H1 (cell line): ENCODE measurements around the gene HIVEP3. TPM values are rescaled to one million over a fixed set of nuclear protein-coding genes. Genes with fewer than 3 reads are reported as not detected.

Source experiments
- CTCF ChIA-PET: fragments of 300-600 bp; sonication (Branson Sonifier 250); formaldehyde crosslinking; loops from one replicate; lab custom pipeline; 2021; ENCODE audit not compliant: partially characterized antibody; lab: Charles Lee
- POLR2A ChIA-PET: fragments of 300-600 bp; sonication (Branson Sonifier 250); formaldehyde crosslinking; loops from one replicate; lab custom pipeline; 2021; ENCODE audit warnings: inconsistent platforms; ENCODE audit not compliant: partially characterized antibody; lab: Charles Lee
- DNase-seq, 2 experiments: peaks; one replicate each; pipeline versions ENCODE4 v3.0.0 to v3.0.0-alpha.2; 2010 to 2022; ENCODE audit warnings: low spot score in 2 of 2, low read depth in 1 of 2, mixed read lengths in 1 of 2
- FAIRE-seq: peaks from 2 replicates; lab custom pipeline; 2011; peaks lifted over from hg19 to GRCh38; lab: Jason Lieb, UNC
- H2AFZ ChIP-seq: 2 replicates; pipeline ENCODE4 v1.8.1; 2012; ENCODE audit warnings: low read length, inconsistent platforms
- H2AK5ac ChIP-seq: 2 replicates; pipeline ENCODE4 v1.6.1; 2013; ENCODE audit warnings: low read depth, low read length
- H2BK120ac ChIP-seq: replicated peaks from 2 replicates; pipeline ENCODE3; 2013; ENCODE audit warnings: low read depth, low read length, inconsistent platforms
- H2BK12ac ChIP-seq: 2 replicates; pipeline ENCODE4 v1.6.1; 2013; ENCODE audit warnings: low read depth, low read length
- H2BK15ac ChIP-seq: 2 replicates; pipeline ENCODE4 v1.6.1; 2013; ENCODE audit warnings: low read length
- H2BK20ac ChIP-seq: 2 replicates; pipeline ENCODE4 v1.6.1; 2013; ENCODE audit warnings: low read length
- H2BK5ac ChIP-seq: 2 replicates; pipeline ENCODE4 v1.6.1; 2013; ENCODE audit warnings: low read depth, low read length
- H3K14ac ChIP-seq: 2 replicates; pipeline ENCODE4 v1.6.1; 2013; ENCODE audit warnings: inconsistent platforms; ENCODE audit not compliant: insufficient read length
- H3K18ac ChIP-seq: 2 replicates; pipeline ENCODE4 v1.6.1; 2013; ENCODE audit warnings: low read length; ENCODE audit errors: extremely low read depth
- H3K23ac ChIP-seq: 2 replicates; pipeline ENCODE4 v1.6.1; 2013; ENCODE audit warnings: inconsistent platforms; ENCODE audit not compliant: insufficient read length
- H3K23me2 ChIP-seq: 2 replicates; pipeline ENCODE4 v1.6.1; 2013; ENCODE audit warnings: low read depth, low read length
- H3K27ac ChIP-seq: 2 replicates; pipeline ENCODE4 v1.6.1; 2011; ENCODE audit warnings: low read depth, low read length, inconsistent platforms
- H3K27me3 ChIP-seq, 4 experiments: replicated peaks in 1 of 4; 1 replicate in 1 of 4; 2 replicates in 3 of 4; pipeline versions ENCODE4 v1.6.1 to v1.8.1; 2011 to 2013; ENCODE audit warnings: low read length in 3 of 4, mild to moderate bottlenecking in 3 of 4, inconsistent platforms in 2 of 4, mixed read lengths in 2 of 4, moderate library complexity in 1 of 4; ENCODE audit not compliant: control insufficient read depth in 3 of 4, insufficient read depth in 3 of 4; ENCODE audit errors: extremely low read depth in 1 of 4
- H3K36me3 ChIP-seq, 4 experiments: 2 replicates each; pipeline versions ENCODE4 v1.6.1 to v1.8.1; 2011 to 2013; ENCODE audit warnings: mild to moderate bottlenecking in 4 of 4, low read length in 3 of 4, moderate library complexity in 2 of 4, control low read depth in 1 of 4, inconsistent platforms in 1 of 4; ENCODE audit not compliant: insufficient read depth in 4 of 4, control insufficient read depth in 2 of 4
- H3K4ac ChIP-seq: replicated peaks from 2 replicates; pipeline ENCODE3; 2013; ENCODE audit warnings: low read length, low read depth, mixed read lengths, inconsistent platforms; ENCODE audit not compliant: insufficient read length
- H3K4me1 ChIP-seq, 4 experiments: replicated peaks in 1 of 4; 1 replicate in 1 of 4; 2 replicates in 3 of 4; pipeline versions ENCODE4 v1.6.1 to v1.8.1; 2011 to 2013; ENCODE audit warnings: low read length in 3 of 4, inconsistent platforms in 2 of 4, mixed read lengths in 1 of 4; ENCODE audit not compliant: insufficient read depth in 4 of 4, control insufficient read depth in 3 of 4
- H3K4me2 ChIP-seq, 2 experiments: 2 replicates each; pipeline versions ENCODE4 v1.6.1 to v1.8.1; 2011 to 2013; ENCODE audit warnings: low read depth in 2 of 2, low read length in 2 of 2, control low read depth in 1 of 2, inconsistent platforms in 1 of 2, mild to moderate bottlenecking in 1 of 2; ENCODE audit not compliant: insufficient read depth in 1 of 2
- H3K4me3 ChIP-seq, 4 experiments: fragments of 200-600, 300-600 bp in 1 of 4; sonication (generic), shearing (Covaris generic), sonication (Bioruptor Twin) in 1 of 4; 2 replicates each; pipeline versions ENCODE4 v1.5.1 to v1.8.1; 2011 to 2016; ENCODE audit warnings: low read length in 4 of 4, low read depth in 3 of 4, control low read depth in 2 of 4, inconsistent platforms in 2 of 4, mild to moderate bottlenecking in 2 of 4, mixed read lengths in 1 of 4, moderate library complexity in 1 of 4; ENCODE audit not compliant: insufficient read depth in 2 of 4; ENCODE audit errors: extremely low read depth in 1 of 4
- H3K56ac ChIP-seq: replicated peaks from 2 replicates; pipeline ENCODE3; 2013; ENCODE audit warnings: low read depth, mild to moderate bottlenecking, mixed read lengths, low read length, inconsistent platforms; ENCODE audit not compliant: insufficient read length
- H3K79me1 ChIP-seq: 2 replicates; pipeline ENCODE4 v1.6.1; 2013; ENCODE audit warnings: low read depth, low read length, control low read depth
- H3K79me2 ChIP-seq, 2 experiments: 2 replicates each; pipeline versions ENCODE4 v1.6.1 to v1.8.1; 2012 to 2013; ENCODE audit warnings: low read length in 2 of 2, mild to moderate bottlenecking in 2 of 2, inconsistent platforms in 1 of 2; ENCODE audit not compliant: insufficient read depth in 2 of 2, control insufficient read depth in 1 of 2
- H3K9ac ChIP-seq, 4 experiments: replicated peaks in 1 of 4; 1 replicate in 1 of 4; 2 replicates in 3 of 4; pipeline versions ENCODE4 v1.6.1 to v1.8.1; 2011 to 2013; ENCODE audit warnings: low read depth in 3 of 4, low read length in 3 of 4, control low read depth in 2 of 4, mild to moderate bottlenecking in 2 of 4, moderate library complexity in 2 of 4, inconsistent platforms in 1 of 4; ENCODE audit errors: extremely low read depth in 1 of 4
- H3K9me3 ChIP-seq, 2 experiments: 2 replicates each; pipeline versions ENCODE4 v1.6.1 to v1.8.1; 2012 to 2013; ENCODE audit warnings: mild to moderate bottlenecking in 2 of 2, moderate library complexity in 2 of 2, control low read depth in 1 of 2, inconsistent platforms in 1 of 2, low read depth in 1 of 2, low read length in 1 of 2, mixed read lengths in 1 of 2; ENCODE audit not compliant: insufficient read depth in 2 of 2
- H4K20me1 ChIP-seq, 2 experiments: replicated peaks in 1 of 2; 2 replicates each; pipeline versions ENCODE3 to v1.8.1; 2011 to 2013; ENCODE audit warnings: inconsistent platforms in 2 of 2, low read length in 2 of 2, mild to moderate bottlenecking in 1 of 2; ENCODE audit not compliant: insufficient read depth in 2 of 2, control insufficient read depth in 1 of 2
- H4K5ac ChIP-seq: 2 replicates; pipeline ENCODE4 v1.6.1; 2013; ENCODE audit warnings: low read length, low read depth, mixed read lengths, inconsistent platforms; ENCODE audit not compliant: insufficient read length
- H4K8ac ChIP-seq: 2 replicates; pipeline ENCODE4 v1.8.0; 2013; ENCODE audit warnings: mild to moderate bottlenecking, moderate library complexity, low read length, inconsistent platforms; ENCODE audit not compliant: insufficient read depth; ENCODE audit errors: extremely low read depth
- H4K91ac ChIP-seq: replicated peaks from 2 replicates; pipeline ENCODE3; 2013; ENCODE audit warnings: low read length, mixed read lengths, inconsistent platforms; ENCODE audit not compliant: insufficient read length
- BACH1 ChIP-seq: IDR thresholded peaks from 2 replicates; pipeline ENCODE4 v1.6.1; 2012; ENCODE audit warnings: low read length, improper control_type of control experiment
- RFX5 ChIP-seq: IDR thresholded peaks from 2 replicates; pipeline ENCODE4 v1.6.1; 2011; ENCODE audit warnings: low read depth, low read length, improper control_type of control experiment, borderline replicate concordance
- SP4 ChIP-seq: IDR thresholded peaks from 2 replicates; pipeline ENCODE4 v1.6.1; 2012; ENCODE audit warnings: low read length, inconsistent platforms
- TBP ChIP-seq: IDR thresholded peaks from 2 replicates; pipeline ENCODE4 v1.6.1; 2011; ENCODE audit warnings: low read depth, low read length, improper control_type of control experiment
- polyA plus RNA-seq, 7 experiments: library from polyadenylated mRNA; depleted of rRNA in 3 of 7; stranded (reverse) in 5 of 7; unstranded in 2 of 7; fragments of >200 nt in 5 of 7; fragments of 200-250 nt in 2 of 7; gene quantifications; 1 replicate in 5 of 7; 2 replicates in 1 of 7; 4 replicates in 1 of 7; pipeline versions ENCODE4 v1.2.1 to v1.2.3, GENCODE V29; 2011 to 2013; ENCODE audit warnings: missing spikeins in 2 of 7, mixed read lengths in 2 of 7
- total RNA-seq: library from RNA; stranded (reverse); fragmentation: NEBNext Ultra II Directional; extraction: Animal tissue kit (Norgen Biotek cat#: 25700); gene quantifications from 2 replicates; pipeline ENCODE4 v1.2.1, GENCODE V29; 2021

HIVEP3 gene
- total and polyA plus RNA-seq, 2 of the 8 experiments (the other 6 are each of a cell fraction or from before 2014, with no cell fraction given) = 0.24 to 0.69 TPM

- no peak for TF ChIP-seq RFX5
- TF ChIP-seq, all 59 proteins: peak for 0
Measured at GRCh38 chr1:41794031-41794430, 124.7 kb downstream of the HIVEP3 start (continued).

- no peaks in the 10 kb centered on the region for H3K36me3 ChIP-seq
- POLR2A ChIA-PET = no interaction called here
- no peak overlapping the region for H2BK5ac ChIP-seq
- TF ChIP-seq SP4 (no peak), BACH1 (no peak), TBP (no peak)
Measured at GRCh38 chr1:41792485-41792770, 126.3 kb downstream of the HIVEP3 start.

More at GRCh38 chr1:41792485-41792770, 126.3 kb downstream of the HIVEP3 start:
- no peak overlapping the region for H3K27ac ChIP-seq
- no peak overlapping the region for H3K14ac ChIP-seq
- H4K20me1 ChIP-seq = peaks cover 0 to 2% of the 10 kb centered on the region in 2 experiments
- H4K5ac ChIP-seq = no peak overlapping the region
- H2AFZ ChIP-seq = no peak overlapping the region
- H3K79me1 ChIP-seq = no peaks in the 10 kb centered on the region
- no peak overlapping the region for H3K4me2 ChIP-seq
- H4K8ac ChIP-seq = no peak overlapping the region
- H3K9me3 ChIP-seq = no peaks in the 10 kb centered on the region
- H3K79me2 ChIP-seq = no peaks in the 10 kb centered on the region
- no peak overlapping the region for H2BK15ac ChIP-seq
- H3K9ac ChIP-seq = no peak overlapping the region
- no peak overlapping the region for H3K23ac ChIP-seq
- H3K4me3 ChIP-seq = no peak overlapping the region
- FAIRE-seq = no peak
- no peaks in the 10 kb centered on the region; a peak in 1 of 7 replicates for H3K27me3 ChIP-seq
- CTCF ChIA-PET = interaction anchor here (0.8 kb wide), 1 partner anchor 218 kb away, joined by 3 read pairs; no protein-coding TSS in a partner anchor
- no peak overlapping the region for H3K4ac ChIP-seq
- no peak overlapping the region for H3K18ac ChIP-seq
- no peak overlapping the region for H2BK120ac ChIP-seq
- no peak overlapping the region for H2BK12ac ChIP-seq
- no peak for DNase-seq
- H3K23me2 ChIP-seq = no peaks in the 10 kb centered on the region; the same call in 1 of the 2 replicates
- no peaks in the 10 kb centered on the region; a peak in 1 of 7 replicates for H3K4me1 ChIP-seq
- no peak overlapping the region for H2BK20ac ChIP-seq
- H3K56ac ChIP-seq = no peak overlapping the region
- H2AK5ac ChIP-seq = no peak overlapping the region
- H4K91ac ChIP-seq = no peak overlapping the region
